H9 (cell line): ENCODE data around the gene NAA16. TPM values are rescaled to one million over a fixed set of nuclear protein-coding genes. Genes with fewer than 3 reads are reported as not detected.

Source experiments
- DNase-seq: peaks from one replicate; pipeline ENCODE4 v3.0.0-alpha.2; 2017
- H2AFZ ChIP-seq: one replicate; pipeline ENCODE4 v1.6.1; 2013; ENCODE audit warnings: mild to moderate bottlenecking, low read length, control low read depth, moderate library complexity
- H2AK5ac ChIP-seq: 2 replicates; pipeline ENCODE4 v1.6.1; 2013; ENCODE audit warnings: low read length, control low read depth, mixed read lengths; ENCODE audit not compliant: insufficient read length
- H2BK120ac ChIP-seq: one replicate; pipeline ENCODE4 v1.6.1; 2013; ENCODE audit warnings: low read depth, mild to moderate bottlenecking, low read length, control low read depth, inconsistent platforms; ENCODE audit not compliant: poor library complexity, severe bottlenecking
- H2BK12ac ChIP-seq: 2 replicates; pipeline ENCODE4 v1.6.1; 2013; ENCODE audit warnings: low read length, control low read depth, mixed read lengths, low read depth; ENCODE audit not compliant: insufficient read length
- H2BK15ac ChIP-seq: 2 replicates; pipeline ENCODE4 v1.6.1; 2013; ENCODE audit warnings: low read depth, low read length, control low read depth
- H2BK20ac ChIP-seq: one replicate; pipeline ENCODE4 v1.6.1; 2013; ENCODE audit warnings: low read depth, mild to moderate bottlenecking, low read length, control low read depth, inconsistent platforms; ENCODE audit not compliant: poor library complexity, severe bottlenecking
- H2BK5ac ChIP-seq: 2 replicates; pipeline ENCODE4 v1.6.1; 2013; ENCODE audit warnings: low read length, control low read depth, mixed read lengths; ENCODE audit not compliant: insufficient read length
- H3K14ac ChIP-seq: 2 replicates; pipeline ENCODE4 v1.6.1; 2013; ENCODE audit warnings: low read length, control low read depth; ENCODE audit not compliant: insufficient read depth
- H3K18ac ChIP-seq: 2 replicates; pipeline ENCODE4 v1.6.1; 2013; ENCODE audit warnings: low read depth, mild to moderate bottlenecking, mixed read lengths, low read length, control low read depth; ENCODE audit not compliant: insufficient read length
- H3K23ac ChIP-seq: 2 replicates; pipeline ENCODE4 v1.6.1; 2013; ENCODE audit warnings: low read length, control low read depth, mixed read lengths, low read depth; ENCODE audit not compliant: insufficient read length
- H3K23me2 ChIP-seq: 2 replicates; pipeline ENCODE4 v1.6.1; 2013; ENCODE audit warnings: low read depth, mild to moderate bottlenecking, mixed read lengths, low read length, control low read depth; ENCODE audit not compliant: insufficient read length, poor library complexity, severe bottlenecking
- H3K27ac ChIP-seq: 2 replicates; pipeline ENCODE4 v1.5.1; 2013; ENCODE audit warnings: low read length, control low read depth, mixed read lengths, low read depth; ENCODE audit not compliant: insufficient read length
- H3K27me3 ChIP-seq: 2 replicates; pipeline ENCODE4 v1.6.1; 2013; ENCODE audit warnings: low read length, control low read depth, inconsistent platforms; ENCODE audit not compliant: insufficient read depth
- H3K4ac ChIP-seq: 2 replicates; pipeline ENCODE4 v1.6.1; 2013; ENCODE audit warnings: low read depth, mild to moderate bottlenecking, control low read depth, inconsistent platforms, low read length, moderate library complexity
- H3K4me1 ChIP-seq: 2 replicates; pipeline ENCODE4 v1.6.1; 2013; ENCODE audit warnings: low read length, control low read depth, inconsistent platforms; ENCODE audit not compliant: insufficient read depth
- H3K4me2 ChIP-seq: 2 replicates; pipeline ENCODE4 v1.6.1; 2013; ENCODE audit warnings: low read length, control low read depth, mixed read lengths; ENCODE audit not compliant: insufficient read length, insufficient read depth
- H3K56ac ChIP-seq: 2 replicates; pipeline ENCODE4 v1.6.1; 2013; ENCODE audit warnings: low read depth, mild to moderate bottlenecking, mixed read lengths, low read length, control low read depth; ENCODE audit not compliant: insufficient read length
- H3K79me1 ChIP-seq: 2 replicates; pipeline ENCODE4 v1.6.1; 2013; ENCODE audit warnings: low read depth, mild to moderate bottlenecking, moderate library complexity, low read length, control low read depth, inconsistent platforms; ENCODE audit not compliant: insufficient read depth, poor library complexity, severe bottlenecking
- H3K79me2 ChIP-seq: 2 replicates; pipeline ENCODE4 v1.6.1; 2013; ENCODE audit warnings: low read length, control low read depth, inconsistent platforms; ENCODE audit not compliant: insufficient read depth
- H3K9ac ChIP-seq: 2 replicates; pipeline ENCODE4 v1.6.1; 2013; ENCODE audit warnings: low read length, control low read depth, mixed read lengths; ENCODE audit not compliant: insufficient read length; ENCODE audit errors: extremely low read depth
- H3K9me3 ChIP-seq: one replicate; pipeline ENCODE4 v1.6.1; 2013; ENCODE audit warnings: low read depth, low read length, inconsistent platforms; ENCODE audit not compliant: control insufficient read depth
- H3T11ph ChIP-seq: one replicate; pipeline ENCODE4 v1.6.1; 2013; ENCODE audit warnings: mild to moderate bottlenecking, low read length, control low read depth, inconsistent platforms
- H4K20me1 ChIP-seq: one replicate; pipeline ENCODE4 v1.6.1; 2013; ENCODE audit not compliant: control insufficient read depth, insufficient read length, insufficient read depth
- H4K5ac ChIP-seq: 2 replicates; pipeline ENCODE4 v1.6.1; 2013; ENCODE audit warnings: low read depth, mild to moderate bottlenecking, mixed read lengths, low read length, control low read depth; ENCODE audit not compliant: insufficient read length
- H4K8ac ChIP-seq: replicated peaks from 2 replicates; pipeline ENCODE4 v1.6.1; 2013; ENCODE audit warnings: low read length, control low read depth, mixed read lengths, low read depth; ENCODE audit not compliant: insufficient read length
- H4K91ac ChIP-seq: 2 replicates; pipeline ENCODE4 v1.6.1; 2013; ENCODE audit warnings: low read depth, mild to moderate bottlenecking, moderate library complexity, mixed read lengths, low read length, control low read depth; ENCODE audit not compliant: insufficient read length
- H3K27ac Mint-ChIP-seq, 3 experiments: 2 replicates in 2 of 3; 3 replicates in 1 of 3; pipeline ENCODE4 v1.8.0; 2020 to 2021; ENCODE audit warnings: mixed read lengths in 3 of 3, mild to moderate bottlenecking in 1 of 3, moderate library complexity in 1 of 3
- H3K27me3 Mint-ChIP-seq: 2 replicates; pipeline ENCODE4 v1.8.0; 2021; ENCODE audit warnings: low read depth, mild to moderate bottlenecking, moderate library complexity, mixed read lengths
- H3K36me3 Mint-ChIP-seq, 3 experiments: 2 replicates in 2 of 3; 3 replicates in 1 of 3; pipeline ENCODE4 v1.8.0; 2020 to 2021; ENCODE audit warnings: low read depth in 3 of 3, mixed read lengths in 3 of 3; ENCODE audit not compliant: insufficient read depth in 1 of 3
- H3K4me1 Mint-ChIP-seq, 2 experiments: 2 replicates each; pipeline ENCODE4 v1.8.0; 2020; ENCODE audit warnings: mixed read lengths in 2 of 2
- H3K4me3 Mint-ChIP-seq, 2 experiments: 2 replicates in 1 of 2; 3 replicates in 1 of 2; pipeline ENCODE4 v1.8.0; 2020 to 2021; ENCODE audit warnings: mild to moderate bottlenecking in 2 of 2, mixed read lengths in 2 of 2, moderate library complexity in 1 of 2
- H3K9me3 Mint-ChIP-seq, 2 experiments: 2 replicates in 1 of 2; 3 replicates in 1 of 2; pipeline ENCODE4 v1.8.0; 2020; ENCODE audit warnings: mild to moderate bottlenecking in 2 of 2, mixed read lengths in 2 of 2, moderate library complexity in 1 of 2
- WGBS: extraction: QIAGEN DNeasy Blood & Tissue Kit; methylation state at CpG from one replicate; pipeline ENCODE4 v1.1.7; 2013; ENCODE audit warnings: missing lambda C conversion rate, low lambda C conversion rate, mixed read lengths; ENCODE audit not compliant: insufficient read length; ENCODE audit errors: extremely low coverage; 5-methylcytosine and 5-hydroxymethylcytosine counted together
- total RNA-seq: library from RNA; stranded (reverse); gene quantifications from 2 replicates; pipeline ENCODE4 v1.2.1, GENCODE V29; 2021
- TF ChIP-seq, protein P1 (sequence below): fragments of 200-600 bp; sonication (generic); conservative IDR thresholded peaks from 3 replicates; pipeline ENCODE4 v1.8.0; 2021; ENCODE audit warnings: antibody characterized with exemption, mild to moderate bottlenecking

Gene NAA16
- total RNA-seq, 1 experiment from 2014 or later, result 37.7 TPM

DNA sequence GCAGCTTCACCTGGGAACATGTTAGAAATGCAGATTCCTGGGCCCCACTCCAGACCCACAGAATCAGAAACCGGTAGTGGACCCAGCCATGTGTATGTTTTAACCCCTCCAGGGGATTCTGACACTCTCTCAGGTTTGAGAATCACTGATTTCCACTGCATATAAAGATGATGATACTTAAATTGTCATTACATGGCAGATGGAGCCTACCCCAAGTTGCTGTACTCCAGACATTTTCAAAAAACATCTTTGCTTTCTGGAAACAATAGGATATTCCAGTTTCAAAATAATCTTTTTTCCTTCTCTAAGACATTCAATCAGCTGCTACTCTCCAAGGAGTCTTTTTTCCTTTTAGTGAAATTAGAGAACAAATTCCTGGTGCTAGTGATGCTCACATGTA, 97.7 kb downstream of the NAA16 start:
- no peak for DNase-seq
- Histone ChIP-seq H3K79me1 (no peaks in the 10 kb centered on the region), H2BK120ac (no peak overlapping the region), H3K23me2 (no peaks in the 10 kb centered on the region), H2BK5ac (no peak overlapping the region), H2AFZ (no peak overlapping the region), H4K8ac (no peak overlapping the region), H2AK5ac (no peak overlapping the region), H3K14ac (no peak overlapping the region), H3K27me3 (no peaks in the 10 kb centered on the region), H4K91ac (no peak overlapping the region), H3K9ac (no peak overlapping the region), H3T11ph (no peak overlapping the region), H4K20me1 (no peaks in the 10 kb centered on the region), H4K5ac (no peak overlapping the region), H3K79me2 (no peaks in the 10 kb centered on the region), H2BK12ac (no peak overlapping the region), H3K18ac (no peak overlapping the region), H3K9me3 (no peaks in the 10 kb centered on the region), H3K56ac (no peak overlapping the region), H3K23ac (no peak overlapping the region), H2BK15ac (no peak overlapping the region), H3K4me1 (no peaks in the 10 kb centered on the region), H2BK20ac (no peak overlapping the region), H3K4me2 (no peak overlapping the region), H3K4ac (no peak overlapping the region), H3K27ac (no peak overlapping the region)
- Mint-ChIP-seq H3K4me1 (0 out of 4 replicates have a peak, but pooled peaks cover 0 to 2% of the 10 kb centered on the region in 2 experiments), H3K9me3 (no peaks in the 10 kb centered on the region), H3K27me3 (no peaks in the 10 kb centered on the region), H3K27ac (no peak overlapping the region), H3K36me3 (no peaks in the 10 kb centered on the region), H3K4me3 (no peak overlapping the region)
- WGBS, result no CpG with 5 or more reads among the region's 1 CpG
- TF ChIP-seq, protein P1, sequence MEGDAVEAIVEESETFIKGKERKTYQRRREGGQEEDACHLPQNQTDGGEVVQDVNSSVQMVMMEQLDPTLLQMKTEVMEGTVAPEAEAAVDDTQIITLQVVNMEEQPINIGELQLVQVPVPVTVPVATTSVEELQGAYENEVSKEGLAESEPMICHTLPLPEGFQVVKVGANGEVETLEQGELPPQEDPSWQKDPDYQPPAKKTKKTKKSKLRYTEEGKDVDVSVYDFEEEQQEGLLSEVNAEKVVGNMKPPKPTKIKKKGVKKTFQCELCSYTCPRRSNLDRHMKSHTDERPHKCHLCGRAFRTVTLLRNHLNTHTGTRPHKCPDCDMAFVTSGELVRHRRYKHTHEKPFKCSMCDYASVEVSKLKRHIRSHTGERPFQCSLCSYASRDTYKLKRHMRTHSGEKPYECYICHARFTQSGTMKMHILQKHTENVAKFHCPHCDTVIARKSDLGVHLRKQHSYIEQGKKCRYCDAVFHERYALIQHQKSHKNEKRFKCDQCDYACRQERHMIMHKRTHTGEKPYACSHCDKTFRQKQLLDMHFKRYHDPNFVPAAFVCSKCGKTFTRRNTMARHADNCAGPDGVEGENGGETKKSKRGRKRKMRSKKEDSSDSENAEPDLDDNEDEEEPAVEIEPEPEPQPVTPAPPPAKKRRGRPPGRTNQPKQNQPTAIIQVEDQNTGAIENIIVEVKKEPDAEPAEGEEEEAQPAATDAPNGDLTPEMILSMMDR, result no peak
